Smooth muscle cell (in vitro differentiated cells): ENCODE results near the gene HSD17B8. TPM values are rescaled to one million over a fixed set of nuclear protein-coding genes. Genes with fewer than 3 reads are reported as not detected.
A peak's percentile ranks its signal among the peaks of the same experiment; 100 is the strongest.

ENCODE experiments used
- DNase-seq: peaks from one replicate; lab custom pipeline; 2025; ENCODE audit not compliant: unreplicated experiment; lab: John Stamatoyannopoulos, UW
- H2AFZ ChIP-seq: fragments of 200-600 bp; sonication (generic); 2 replicates; pipeline ENCODE4 v1.6.0; 2016; ENCODE audit warnings: antibody characterized with exemption, low read depth, mild to moderate bottlenecking
- H3F3A ChIP-seq: fragments of 200-600 bp; sonication (generic); 2 replicates; pipeline ENCODE4 v1.6.0; 2017; ENCODE audit warnings: antibody characterized with exemption, low read depth
- H3K27ac ChIP-seq: fragments of 200-600 bp; sonication (generic); 2 replicates; pipeline ENCODE4 v1.5.1; 2016; ENCODE audit warnings: low read depth, mild to moderate bottlenecking
- H3K27me3 ChIP-seq: fragments of 200-600 bp; sonication (generic); 2 replicates; pipeline ENCODE4 v1.6.1; 2016; ENCODE audit warnings: low read depth, mild to moderate bottlenecking
- H3K36me3 ChIP-seq: fragments of 200-600 bp; sonication (generic); 2 replicates; pipeline ENCODE4 v1.5.1; 2016; ENCODE audit warnings: low read depth
- H3K4me1 ChIP-seq: fragments of 200-600 bp; sonication (generic); 2 replicates; pipeline ENCODE4 v1.5.1; 2016; ENCODE audit warnings: low read depth
- H3K4me2 ChIP-seq: fragments of 200-600 bp; sonication (generic); 2 replicates; pipeline ENCODE4 v1.6.0; 2016; ENCODE audit warnings: mild to moderate bottlenecking
- H3K4me3 ChIP-seq: fragments of 200-600 bp; sonication (generic); 2 replicates; pipeline ENCODE4 v1.5.1; 2016; ENCODE audit warnings: mild to moderate bottlenecking
- H3K79me2 ChIP-seq: fragments of 200-600 bp; sonication (generic); 2 replicates; pipeline ENCODE4 v1.6.0; 2016; ENCODE audit warnings: low read depth, mild to moderate bottlenecking
- H3K9ac ChIP-seq: fragments of 200-600 bp; sonication (generic); 2 replicates; pipeline ENCODE4 v1.6.0; 2016; ENCODE audit warnings: low read depth
- H3K9me3 ChIP-seq: fragments of 200-600 bp; sonication (generic); replicated peaks from 2 replicates; pipeline ENCODE4 v1.5.1; 2016; ENCODE audit warnings: low read depth
- H4K20me1 ChIP-seq: fragments of 200-600 bp; sonication (generic); 2 replicates; pipeline ENCODE4 v1.6.0; 2016; ENCODE audit warnings: low read depth
- CTCF ChIP-seq: fragments of 200-600 bp; sonication (generic); IDR thresholded peaks from 2 replicates; pipeline ENCODE4 v1.5.1; 2017; ENCODE audit warnings: borderline replicate concordance, mild to moderate bottlenecking, antibody characterized with exemption; ENCODE audit not compliant: insufficient read depth, poor library complexity, severe bottlenecking
- WGBS: methylation state at CpG from one replicate; pipeline ENCODE4 v1.1.7; 2016; ENCODE audit warnings: low lambda C conversion rate; 5-methylcytosine and 5-hydroxymethylcytosine counted together
- polyA plus RNA-seq: library from polyadenylated mRNA; unstranded; fragments of >200 nt; fragmentation: Nextera tagmentation; extraction: Ambion mirVana; gene quantifications from 2 replicates; pipeline ENCODE4 v1.2.1, GENCODE V29; 2016
- total RNA-seq: library from RNA; depleted of rRNA; stranded (reverse); fragments of >200 nt; gene quantifications from 2 replicates; pipeline ENCODE4 v1.2.3, GENCODE V29; 2014

Gene HSD17B8
- total and polyA plus RNA-seq, 2 experiments from 2014 or later: 3.7 to 4.9 TPM

- Histone ChIP-seq H3K27me3 (peaks cover 4% of the 10 kb centered on the region), H3K27ac (no peak overlapping the region), H3K9ac (no peak overlapping the region), H3F3A (peaks cover 17% of the 10 kb centered on the region), H3K9me3 (no peaks in the 10 kb centered on the region), H3K4me1 (peaks cover 23% of the 10 kb centered on the region), H4K20me1 (peaks cover 76% of the 10 kb centered on the region), H3K79me2 (peaks cover 31% of the 10 kb centered on the region), H2AFZ (no peak overlapping the region), H3K36me3 (peaks cover 5% of the 10 kb centered on the region), H3K4me2 (no peak overlapping the region), H3K4me3 (no peak overlapping the region)
- DNase-seq: no peak
- TF ChIP-seq CTCF: peak; percentile 62
- WGBS: 42% methylated on average over 12 of the region's 12 CpGs
These were observed 6.9 kb upstream of the HSD17B8 start for GRCh38 chr6:33197431-33198048.

GRCh38 chr6:33198159-33198852, 6.1 kb upstream of the HSD17B8 start:
- Histone ChIP-seq H3K4me3 (no peak overlapping the region), H4K20me1 (peaks cover 83% of the 10 kb centered on the region), H3K36me3 (peaks cover 6% of the 10 kb centered on the region), H3K9ac (no peak overlapping the region), H3K27ac (no peak overlapping the region), H3K27me3 (no peaks in the 10 kb centered on the region), H3K9me3 (no peaks in the 10 kb centered on the region), H2AFZ (no peak overlapping the region), H3K4me2 (peak overlapping the region; percentile 36), H3F3A (peaks cover 14% of the 10 kb centered on the region), H3K79me2 (peaks cover 39% of the 10 kb centered on the region), H3K4me1 (peaks cover 19% of the 10 kb centered on the region)
- no peak for DNase-seq
- TF ChIP-seq CTCF: no peak
- WGBS: 96% methylated on average over 6 of the region's 6 CpGs

GRCh38 chr6:33198853-33199436, 5.5 kb upstream of the HSD17B8 start:
- peak overlapping the region; percentile 95 for H3K4me2 ChIP-seq
- peaks cover 6% of the 10 kb centered on the region for H3K36me3 ChIP-seq
- H2AFZ ChIP-seq: no peak overlapping the region
- peak overlapping the region; percentile 88 for H3K4me3 ChIP-seq
- peaks cover 84% of the 10 kb centered on the region for H4K20me1 ChIP-seq
- TF ChIP-seq CTCF: no peak
- peaks cover 14% of the 10 kb centered on the region for H3F3A ChIP-seq
- H3K9ac ChIP-seq: no peak overlapping the region
- H3K4me1 ChIP-seq: peaks cover 21% of the 10 kb centered on the region
- no peak for DNase-seq
- 50% methylated on average over 3 of the region's 3 CpGs for WGBS
- no peaks in the 10 kb centered on the region for H3K9me3 ChIP-seq
- no peak overlapping the region for H3K27ac ChIP-seq
- no peaks in the 10 kb centered on the region for H3K27me3 ChIP-seq
- peaks cover 44% of the 10 kb centered on the region for H3K79me2 ChIP-seq
